Astrocyte (in vitro differentiated cells and primary cell): ENCODE results near the gene ESM1. TPM values are rescaled to one million over a fixed set of nuclear protein-coding genes. Genes with fewer than 3 reads are reported as not detected.

Experiments
- DNase-seq: peaks from one replicate; pipeline ENCODE4 v3.0.0-alpha.2; 2010; ENCODE audit warnings: low read depth
- FAIRE-seq: peaks from 2 replicates; lab custom pipeline; 2011; peaks lifted over from hg19 to GRCh38; lab: Jason Lieb, UNC
- H2AFZ ChIP-seq: 2 replicates; pipeline ENCODE4 v1.6.0; 2012; ENCODE audit warnings: low read depth, low read length, inconsistent platforms
- H3K27ac ChIP-seq: 2 replicates; pipeline ENCODE4 v1.5.1; 2011; ENCODE audit warnings: low read depth, low read length, inconsistent platforms
- H3K27me3 ChIP-seq: 2 replicates; pipeline ENCODE4 v1.6.0; 2011; ENCODE audit warnings: low read length, inconsistent platforms; ENCODE audit not compliant: insufficient read depth
- H3K36me3 ChIP-seq: 2 replicates; pipeline ENCODE4 v1.5.1; 2011; ENCODE audit warnings: low read length, inconsistent platforms; ENCODE audit not compliant: insufficient read depth
- H3K4me1 ChIP-seq: 2 replicates; pipeline ENCODE4 v1.5.1; 2011; ENCODE audit warnings: low read length, inconsistent platforms; ENCODE audit not compliant: insufficient read depth
- H3K4me2 ChIP-seq: 2 replicates; pipeline ENCODE4 v1.6.0; 2012; ENCODE audit warnings: low read length, inconsistent platforms
- H3K4me3 ChIP-seq: 2 replicates; pipeline ENCODE4 v1.5.1; 2011; ENCODE audit warnings: low read depth, mild to moderate bottlenecking, low read length, inconsistent platforms; ENCODE audit not compliant: insufficient read depth
- H3K79me2 ChIP-seq: 2 replicates; pipeline ENCODE4 v1.6.0; 2012; ENCODE audit warnings: mild to moderate bottlenecking, low read length, inconsistent platforms; ENCODE audit not compliant: insufficient read depth
- H3K9ac ChIP-seq: 2 replicates; pipeline ENCODE4 v1.6.0; 2012; ENCODE audit warnings: mild to moderate bottlenecking, low read length, inconsistent platforms
- H3K9me3 ChIP-seq: 2 replicates; pipeline ENCODE4 v1.5.1; 2012; ENCODE audit warnings: low read depth, mild to moderate bottlenecking, low read length, inconsistent platforms; ENCODE audit not compliant: insufficient read depth
- H4K20me1 ChIP-seq: 2 replicates; pipeline ENCODE4 v1.6.0; 2012; ENCODE audit warnings: low read length, inconsistent platforms; ENCODE audit not compliant: insufficient read depth
- H3K27ac Mint-ChIP-seq: one replicate; pipeline ENCODE4 v1.8.0; 2021; ENCODE audit warnings: mild to moderate bottlenecking, mixed read lengths; ENCODE audit not compliant: unreplicated experiment
- H3K27me3 Mint-ChIP-seq: one replicate; pipeline ENCODE4 v1.8.0; 2021; ENCODE audit warnings: low read depth, mixed read lengths; ENCODE audit not compliant: unreplicated experiment
- H3K36me3 Mint-ChIP-seq: one replicate; pipeline ENCODE4 v1.8.0; 2021; ENCODE audit warnings: low read depth, mixed read lengths; ENCODE audit not compliant: unreplicated experiment
- H3K4me1 Mint-ChIP-seq: one replicate; pipeline ENCODE4 v1.8.0; 2021; ENCODE audit warnings: low read depth, mixed read lengths; ENCODE audit not compliant: unreplicated experiment
- H3K4me3 Mint-ChIP-seq: one replicate; pipeline ENCODE4 v1.8.0; 2021; ENCODE audit warnings: mild to moderate bottlenecking, moderate library complexity, mixed read lengths; ENCODE audit not compliant: unreplicated experiment
- H3K9me3 Mint-ChIP-seq: one replicate; pipeline ENCODE4 v1.8.0; 2021; ENCODE audit warnings: mild to moderate bottlenecking, mixed read lengths; ENCODE audit not compliant: unreplicated experiment
- EZH2 ChIP-seq: IDR thresholded peaks from 2 replicates; pipeline ENCODE4 v1.6.1; 2012; ENCODE audit warnings: mild to moderate bottlenecking, low read length, inconsistent platforms; ENCODE audit not compliant: insufficient read depth
- total RNA-seq: library from RNA; stranded (reverse); gene quantifications from 2 replicates; pipeline ENCODE4 v1.2.1, GENCODE V29; 2021
- TF ChIP-seq, protein P1 (sequence below): IDR thresholded peaks from 2 replicates; pipeline ENCODE4 v1.5.1; 2011; ENCODE audit warnings: low read depth, mild to moderate bottlenecking, inconsistent platforms, low read length, moderate library complexity; ENCODE audit not compliant: insufficient read depth

ESM1 gene
- total RNA-seq, 1 donor from 2014 or later, result 0.54 TPM

GRCh38 chr5:54981928-54982327 is 3.5 kb downstream of the ESM1 start:
- Mint-ChIP-seq H3K27me3 (no peaks in the 10 kb centered on the region), H3K4me3 (no peak overlapping the region), H3K36me3 (no peaks in the 10 kb centered on the region), H3K4me1 (peaks cover 18% of the 10 kb centered on the region), H3K9me3 (no peaks in the 10 kb centered on the region), H3K27ac (no peak overlapping the region)
- Histone ChIP-seq H2AFZ (no peak overlapping the region), H3K27me3 (no peaks in the 10 kb centered on the region), H3K4me1 (peaks cover 14% of the 10 kb centered on the region), H3K9ac (no peak overlapping the region), H4K20me1 (no peaks in the 10 kb centered on the region), H3K4me2 (no peak overlapping the region), H3K27ac (no peak overlapping the region), H3K4me3 (no peak overlapping the region), H3K36me3 (no peaks in the 10 kb centered on the region), H3K79me2 (no peaks in the 10 kb centered on the region), H3K9me3 (no peaks in the 10 kb centered on the region)
- TF ChIP-seq, protein P1, sequence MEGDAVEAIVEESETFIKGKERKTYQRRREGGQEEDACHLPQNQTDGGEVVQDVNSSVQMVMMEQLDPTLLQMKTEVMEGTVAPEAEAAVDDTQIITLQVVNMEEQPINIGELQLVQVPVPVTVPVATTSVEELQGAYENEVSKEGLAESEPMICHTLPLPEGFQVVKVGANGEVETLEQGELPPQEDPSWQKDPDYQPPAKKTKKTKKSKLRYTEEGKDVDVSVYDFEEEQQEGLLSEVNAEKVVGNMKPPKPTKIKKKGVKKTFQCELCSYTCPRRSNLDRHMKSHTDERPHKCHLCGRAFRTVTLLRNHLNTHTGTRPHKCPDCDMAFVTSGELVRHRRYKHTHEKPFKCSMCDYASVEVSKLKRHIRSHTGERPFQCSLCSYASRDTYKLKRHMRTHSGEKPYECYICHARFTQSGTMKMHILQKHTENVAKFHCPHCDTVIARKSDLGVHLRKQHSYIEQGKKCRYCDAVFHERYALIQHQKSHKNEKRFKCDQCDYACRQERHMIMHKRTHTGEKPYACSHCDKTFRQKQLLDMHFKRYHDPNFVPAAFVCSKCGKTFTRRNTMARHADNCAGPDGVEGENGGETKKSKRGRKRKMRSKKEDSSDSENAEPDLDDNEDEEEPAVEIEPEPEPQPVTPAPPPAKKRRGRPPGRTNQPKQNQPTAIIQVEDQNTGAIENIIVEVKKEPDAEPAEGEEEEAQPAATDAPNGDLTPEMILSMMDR, result no peak
- TF ChIP-seq EZH2, result no peak
- FAIRE-seq (no peak), DNase-seq (no peak)

DNA sequence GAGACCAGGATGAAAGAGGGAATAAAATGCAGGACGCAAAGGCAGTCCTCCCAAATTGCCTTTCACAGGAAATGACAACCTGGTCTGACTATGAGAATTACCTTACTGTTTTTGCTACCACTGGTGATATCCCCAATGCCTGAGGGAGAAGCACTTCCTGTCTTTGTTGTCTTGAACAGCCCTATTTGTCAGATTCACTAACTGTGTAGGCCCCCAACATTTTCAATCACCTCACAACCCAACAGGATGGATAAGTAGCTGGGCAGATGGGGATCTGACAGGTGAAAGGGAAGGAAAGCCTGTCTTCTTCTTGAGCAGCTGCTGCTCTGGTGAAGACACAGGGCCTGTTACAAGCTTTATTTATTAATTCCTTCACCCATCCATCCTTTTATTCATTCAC is 9.7 kb downstream of the ESM1 start:
- no peaks in the 10 kb centered on the region for H3K36me3 Mint-ChIP-seq
- no peak overlapping the region for H3K4me3 ChIP-seq
- no peak overlapping the region for H3K4me3 Mint-ChIP-seq
- H3K27ac Mint-ChIP-seq, result no peak overlapping the region
- no peak for TF ChIP-seq EZH2
- TF ChIP-seq, protein P1, result no peak
- no peaks in the 10 kb centered on the region for H3K4me1 Mint-ChIP-seq
- no peaks in the 10 kb centered on the region for H3K9me3 Mint-ChIP-seq
- FAIRE-seq, result peak; percentile 37
- no peaks in the 10 kb centered on the region for H3K27me3 Mint-ChIP-seq
- H3K27me3 ChIP-seq, result no peaks in the 10 kb centered on the region
- no peak overlapping the region for H3K4me2 ChIP-seq
- H3K79me2 ChIP-seq, result no peaks in the 10 kb centered on the region
- no peak for DNase-seq
- H3K9me3 ChIP-seq, result no peaks in the 10 kb centered on the region
- no peak overlapping the region for H2AFZ ChIP-seq
- H4K20me1 ChIP-seq, result no peaks in the 10 kb centered on the region
- no peaks in the 10 kb centered on the region for H3K36me3 ChIP-seq
- no peak overlapping the region for H3K27ac ChIP-seq
- no peak overlapping the region for H3K9ac ChIP-seq
- no peaks in the 10 kb centered on the region for H3K4me1 ChIP-seq

DNA sequence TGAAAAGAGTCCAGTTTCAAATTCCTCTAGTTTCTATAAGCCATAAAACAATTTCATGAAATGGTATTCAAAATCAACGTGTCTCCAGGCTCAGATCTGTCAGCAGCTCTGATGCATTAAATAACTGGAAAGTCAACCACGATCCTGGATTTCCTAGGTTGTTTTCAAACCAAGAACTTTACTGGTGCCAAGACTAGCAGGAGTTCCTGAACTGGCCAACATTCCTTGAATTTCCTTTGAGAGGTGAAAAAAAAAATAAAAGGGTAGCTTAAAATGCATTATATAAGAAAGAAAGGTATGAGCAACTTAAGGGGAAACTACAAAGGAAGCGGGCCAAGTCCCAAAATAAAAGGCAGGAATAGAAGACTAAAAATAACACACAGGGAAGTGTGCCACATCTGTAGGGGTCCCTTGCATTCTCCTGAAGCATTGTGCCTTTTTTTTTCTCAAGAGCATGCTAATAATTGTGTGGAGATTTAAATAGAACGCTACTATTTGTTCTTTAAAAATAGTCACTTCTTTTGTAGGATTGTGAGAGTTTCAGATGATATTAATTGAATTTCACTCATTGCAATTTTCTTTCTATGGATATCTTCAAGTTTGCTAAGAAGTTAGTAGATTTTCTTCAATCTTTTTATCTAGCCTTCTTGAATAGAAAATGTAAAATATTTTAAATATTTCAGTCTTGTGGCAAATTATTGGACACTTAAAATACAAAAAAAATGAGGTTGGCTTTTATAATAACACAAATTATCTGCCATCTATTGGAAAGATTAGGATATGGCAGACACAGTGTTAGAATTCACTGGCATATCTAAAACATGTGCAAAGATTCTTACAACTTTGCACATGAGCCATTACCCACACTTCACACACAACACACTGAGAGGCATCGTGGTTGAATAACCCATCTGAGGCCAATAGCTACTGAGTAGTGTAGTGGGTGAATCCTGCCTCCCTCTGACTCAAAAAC is 15.3 kb downstream of the ESM1 start:
- H3K27ac Mint-ChIP-seq, result no peak overlapping the region
- no peak overlapping the region for H3K4me2 ChIP-seq
- H3K36me3 ChIP-seq, result no peaks in the 10 kb centered on the region
- H3K27ac ChIP-seq, result no peak overlapping the region
- FAIRE-seq, result no peak
- no peak overlapping the region for H2AFZ ChIP-seq
- no peaks in the 10 kb centered on the region for H3K27me3 ChIP-seq
- H3K27me3 Mint-ChIP-seq, result no peaks in the 10 kb centered on the region
- H3K9me3 Mint-ChIP-seq, result peaks cover 5% of the 10 kb centered on the region
- no peaks in the 10 kb centered on the region for H3K79me2 ChIP-seq
- peaks cover 4% of the 10 kb centered on the region for H3K4me1 Mint-ChIP-seq
- no peaks in the 10 kb centered on the region for H3K36me3 Mint-ChIP-seq
- H4K20me1 ChIP-seq, result no peaks in the 10 kb centered on the region
- H3K9ac ChIP-seq, result no peak overlapping the region
- H3K4me3 ChIP-seq, result no peak overlapping the region
- TF ChIP-seq EZH2, result no peak
- TF ChIP-seq, protein P1, result peak; percentile 3
- no peaks in the 10 kb centered on the region for H3K9me3 ChIP-seq
- peak; percentile 29 for DNase-seq
- H3K4me1 ChIP-seq, result no peaks in the 10 kb centered on the region
- H3K4me3 Mint-ChIP-seq, result no peak overlapping the region
